KG1 (cell line): ENCODE data around the gene SH3RF3.

Source experiments
- DNase-seq: peaks from one replicate; lab custom pipeline; 2025; lab: John Stamatoyannopoulos, UW

The SH3RF3 gene

DNA sequence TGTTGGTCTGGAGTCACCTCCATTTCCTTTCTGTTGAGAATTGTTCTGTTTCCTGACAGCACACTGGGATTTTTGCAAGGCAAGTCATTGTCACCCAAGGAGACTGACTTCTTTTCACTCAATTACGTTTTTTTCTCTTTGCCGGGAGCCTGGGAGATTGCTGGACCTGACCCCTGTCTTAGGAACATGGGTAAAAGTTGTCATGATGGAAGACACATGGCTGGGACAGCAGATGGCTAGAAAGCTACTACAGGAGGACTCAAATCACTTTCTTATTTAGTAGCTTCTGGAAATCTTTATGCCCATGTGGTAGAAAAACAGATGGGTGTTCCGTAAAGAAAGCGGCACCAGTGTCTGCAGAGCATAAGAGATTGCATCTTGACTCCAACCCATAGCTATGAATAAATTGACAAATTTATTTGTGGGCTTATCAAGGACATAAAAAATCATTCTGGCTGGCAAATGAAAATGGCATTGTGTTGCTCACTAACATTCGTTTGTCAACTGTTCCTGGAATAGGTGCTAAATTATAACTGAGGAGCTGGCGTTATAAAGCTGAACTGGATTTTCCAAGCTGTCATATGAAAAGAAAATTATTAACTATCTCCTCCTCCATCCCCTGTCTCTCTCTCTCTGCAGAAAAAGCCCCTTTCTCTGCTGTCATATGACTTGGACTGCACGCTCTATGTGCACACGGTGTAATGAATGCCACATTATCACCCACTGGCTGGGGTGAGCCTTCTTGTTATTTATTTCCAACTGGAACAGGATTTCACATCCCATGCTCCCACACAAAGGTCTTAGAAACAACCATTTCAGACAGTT is 159.8 kb downstream of the SH3RF3 start:
- no peak for DNase-seq

DNA sequence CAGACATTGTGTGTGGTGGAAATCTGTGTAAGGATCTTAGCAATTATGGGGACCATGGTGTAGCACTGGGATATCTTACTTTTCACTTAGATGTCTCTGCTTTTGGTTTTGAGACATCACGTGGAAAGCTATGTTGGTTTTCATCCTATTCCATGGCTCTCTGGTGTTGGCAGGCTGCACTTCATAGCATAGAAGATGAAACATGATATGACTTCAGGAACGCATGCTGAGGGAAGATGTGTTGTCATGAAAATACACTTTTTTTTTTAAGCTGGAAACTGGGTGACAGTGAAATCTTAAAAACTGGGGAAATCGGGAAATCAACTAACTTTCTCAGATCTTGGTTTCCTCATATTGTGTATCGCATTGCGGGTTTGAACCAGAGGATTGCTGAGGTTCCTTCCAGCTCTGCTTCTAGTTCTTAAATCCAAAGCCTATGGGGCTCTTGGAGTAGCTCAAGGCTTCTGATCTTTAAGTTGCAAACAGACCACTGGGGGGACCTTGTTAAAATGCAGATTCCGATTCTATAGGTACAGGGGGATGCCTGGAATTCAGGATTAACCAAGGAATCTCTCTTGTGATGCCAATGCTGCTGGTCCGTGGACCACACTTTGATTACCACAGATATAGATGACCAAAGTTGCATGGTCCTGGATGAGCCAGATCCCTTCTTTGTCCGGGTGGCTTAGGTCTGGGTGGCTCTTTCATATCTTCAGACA is 160.7 kb downstream of the SH3RF3 start:
- DNase-seq = no peak

DNA sequence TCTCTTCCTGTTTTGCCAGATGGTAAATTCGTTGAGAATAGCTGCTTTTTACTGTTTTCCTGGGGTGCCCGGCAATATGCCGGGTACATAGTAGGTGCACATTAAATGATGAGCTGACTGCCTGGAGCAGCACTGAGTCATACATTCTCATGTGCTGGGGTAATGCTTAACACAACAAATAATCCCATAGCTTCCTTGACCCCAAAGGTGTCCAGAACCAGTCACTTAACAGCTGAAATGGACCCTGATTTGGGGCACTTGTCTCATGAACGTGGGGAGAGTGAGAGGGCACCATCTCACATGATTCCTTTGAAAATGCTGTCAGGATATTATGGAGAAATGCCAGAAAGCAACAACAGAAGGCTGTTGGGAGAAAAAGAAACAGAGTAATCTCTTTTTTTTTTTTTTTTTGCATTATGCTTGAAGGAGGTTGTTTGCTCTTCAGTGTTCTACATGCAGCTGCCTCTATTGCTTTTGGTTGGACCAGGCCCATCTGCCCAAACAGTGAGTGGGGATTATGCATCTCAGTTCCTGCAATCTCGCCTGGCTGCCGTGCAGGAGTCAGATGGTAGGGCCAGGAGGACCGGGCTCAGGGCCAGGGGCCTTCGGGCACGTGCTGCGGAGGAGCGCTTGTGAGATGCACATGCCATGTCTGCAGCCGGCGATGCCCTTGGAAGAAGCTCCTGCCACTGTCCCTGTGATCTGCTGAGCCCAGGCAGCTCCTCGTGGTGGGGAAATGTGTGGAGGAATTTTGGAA is 162.1 kb downstream of the SH3RF3 start:
- no peak for DNase-seq

DNA sequence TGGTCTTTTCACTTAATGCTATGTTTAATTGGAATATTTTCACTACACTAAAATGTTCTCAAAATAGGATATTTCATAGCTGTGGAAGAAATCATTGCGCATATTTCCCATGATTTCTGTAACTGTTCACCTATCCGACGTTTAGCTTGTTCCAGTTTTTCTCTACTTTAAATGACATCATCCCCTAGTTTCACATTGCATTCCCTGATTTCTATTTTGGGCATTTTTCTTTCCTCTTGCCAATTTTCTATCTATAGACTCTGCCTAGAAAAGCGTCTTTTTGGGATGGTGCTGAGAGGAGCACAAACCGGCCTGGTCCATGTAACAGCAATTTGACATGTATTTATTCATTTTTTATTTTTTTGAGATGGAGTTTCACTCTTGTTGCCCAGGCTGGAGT is 163.4 kb downstream of the SH3RF3 start:
- DNase-seq = no peak

DNA sequence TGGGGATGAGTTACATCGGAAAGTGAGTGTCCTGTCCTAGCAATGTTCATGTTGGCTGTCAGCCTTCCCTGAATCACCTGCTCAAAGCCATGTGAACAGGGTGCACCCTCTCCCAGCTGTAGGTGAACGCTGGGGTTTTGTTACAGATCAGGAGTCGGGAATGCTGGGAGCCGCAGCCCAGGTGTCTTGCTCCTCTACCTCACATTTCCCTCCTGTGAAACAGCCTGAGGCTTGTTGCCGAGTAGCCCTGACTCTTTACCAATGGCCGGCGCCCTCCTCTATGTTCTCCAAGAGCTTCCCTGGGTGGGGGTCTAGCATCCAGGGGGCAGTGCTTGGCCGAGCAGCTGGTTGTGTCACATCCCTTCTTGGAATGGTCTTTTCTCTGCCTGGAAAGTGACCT is 164.7 kb downstream of the SH3RF3 start:
- no peak for DNase-seq

DNA sequence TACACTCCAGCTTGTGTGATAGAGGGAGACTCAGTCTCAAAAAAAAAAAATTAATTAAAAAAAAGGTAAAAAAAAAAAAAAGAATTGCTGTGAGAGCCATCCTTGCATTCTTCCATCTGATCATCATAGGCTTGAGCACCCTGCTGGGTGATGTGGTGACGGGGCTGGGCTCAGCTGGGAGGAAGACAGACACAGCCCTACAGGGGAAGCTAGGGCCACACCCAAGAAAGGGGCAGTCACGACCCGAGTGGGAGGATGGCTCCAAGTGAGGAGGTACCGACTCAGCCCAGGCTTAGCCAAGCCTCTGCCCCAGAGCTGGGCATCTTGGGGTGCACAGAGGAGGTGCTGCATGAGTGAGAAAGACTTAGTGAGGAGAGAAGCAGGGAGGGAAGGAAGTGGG is 165.5 kb downstream of the SH3RF3 start:
- DNase-seq = no peak

DNA sequence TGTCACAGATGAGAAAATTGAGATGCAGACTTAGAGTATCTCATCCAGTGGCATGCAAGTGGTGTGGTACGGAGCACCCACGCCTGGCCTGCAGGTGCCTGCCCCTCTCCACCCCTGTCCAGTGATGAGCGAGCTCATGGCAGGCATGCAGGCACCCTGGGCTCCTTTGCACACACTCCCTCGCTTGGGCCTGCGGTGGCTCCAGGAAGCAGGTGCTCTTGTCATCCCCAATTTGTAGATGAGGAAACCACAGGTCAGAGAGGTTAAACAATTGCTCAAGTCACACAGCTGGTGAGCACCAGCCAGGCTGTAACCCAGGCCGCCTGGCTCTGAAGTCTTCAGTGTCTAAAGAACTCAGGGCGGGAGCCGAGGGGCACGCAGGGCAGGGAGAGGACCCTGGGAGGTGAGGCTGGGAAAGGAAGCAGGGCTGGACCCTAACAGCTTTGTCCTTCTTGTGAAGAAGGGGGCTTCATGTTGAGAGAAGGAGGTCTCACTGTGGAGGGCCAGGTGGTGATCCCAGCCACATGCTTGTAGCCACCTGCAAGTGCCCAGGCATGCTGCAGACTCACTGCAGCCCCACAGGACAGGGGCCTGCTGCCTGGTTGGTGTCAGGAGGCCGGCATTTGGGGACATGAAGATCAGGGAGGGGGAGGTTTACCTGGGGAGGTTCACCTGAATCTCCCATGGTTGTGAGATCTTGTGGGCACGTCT is 166.2 kb downstream of the SH3RF3 start:
- no peak for DNase-seq

DNA sequence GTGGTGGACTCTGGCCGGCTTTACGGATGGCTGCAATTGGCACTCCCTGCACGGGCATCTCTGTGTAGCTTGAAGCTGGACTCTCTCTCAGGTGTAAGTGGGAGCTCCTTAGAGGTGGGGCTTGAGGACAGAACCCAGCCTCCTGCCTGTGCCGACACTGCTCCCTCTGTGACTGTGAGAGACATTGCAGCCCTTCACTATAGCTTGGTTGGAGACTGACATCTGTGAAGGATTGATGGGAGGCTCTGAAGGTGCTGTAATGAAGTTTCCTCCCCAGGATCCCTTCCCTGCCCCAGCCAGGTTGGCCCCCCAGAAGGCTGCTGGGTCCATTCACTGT is 166.7 kb downstream of the SH3RF3 start:
- DNase-seq = no peak

DNA sequence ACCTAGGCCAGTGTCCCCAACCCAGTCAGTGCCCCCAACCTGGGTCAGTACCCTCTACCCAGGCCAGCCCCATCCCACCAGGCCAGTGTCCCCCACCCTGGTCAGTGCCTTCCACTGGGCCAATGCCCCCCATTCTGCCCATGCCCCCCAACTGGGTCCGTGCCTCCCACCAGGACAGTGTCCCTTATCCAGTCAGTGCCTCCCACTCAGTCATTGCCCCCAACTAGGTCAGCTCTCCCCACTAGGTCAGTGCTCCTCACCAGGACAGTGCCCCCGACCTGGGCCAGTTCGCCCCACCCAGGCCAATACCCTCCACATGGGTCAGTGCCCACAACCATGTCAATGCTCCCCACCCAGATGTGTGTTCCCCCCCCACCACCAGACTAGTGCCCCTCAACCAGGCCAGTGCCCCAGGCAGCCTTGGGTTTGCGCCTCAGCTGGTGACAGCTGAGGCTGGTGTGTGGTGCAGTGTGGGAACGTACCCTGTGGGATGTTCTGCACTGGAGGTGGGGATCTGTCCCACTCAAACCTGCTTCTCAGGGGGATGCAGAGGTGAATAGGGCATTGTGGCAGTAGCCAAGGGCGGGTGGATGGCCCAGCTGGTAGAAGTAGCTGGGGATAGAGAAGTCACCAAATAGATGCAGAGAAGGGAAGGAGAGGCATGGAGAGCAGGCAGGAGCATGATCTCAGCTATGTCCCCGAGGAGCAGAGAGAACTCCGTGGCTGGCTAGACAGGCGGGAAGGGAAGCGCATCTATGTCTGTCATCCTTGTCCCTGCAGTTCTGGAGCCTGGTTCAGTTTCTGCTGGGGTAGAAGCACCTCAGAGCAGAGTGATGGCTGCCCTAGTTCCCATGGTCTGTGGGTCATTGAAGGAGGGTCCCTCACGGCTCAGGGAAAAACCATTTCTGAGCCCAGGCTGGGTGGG is 168.8 kb downstream of the SH3RF3 start:
- no peak for DNase-seq

DNA sequence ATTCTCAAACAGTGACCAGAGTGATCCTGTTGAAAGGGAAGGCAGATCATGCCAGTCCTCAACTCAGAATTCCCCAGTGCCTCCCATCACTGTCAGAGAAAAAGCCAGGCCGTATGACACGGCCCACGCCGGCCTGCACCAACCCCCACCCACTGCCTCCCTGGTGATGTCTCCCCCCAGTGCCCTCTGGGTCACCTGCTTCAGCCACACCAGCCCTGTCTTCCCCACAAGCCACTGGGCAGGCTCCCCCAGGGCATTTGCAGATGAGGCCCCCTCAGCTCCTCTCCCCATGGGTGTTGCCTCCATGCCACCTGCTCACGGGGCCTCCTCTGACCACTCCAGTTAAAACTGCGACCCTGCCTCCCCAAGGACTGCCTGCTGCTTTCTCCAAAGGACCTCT is 169.8 kb downstream of the SH3RF3 start:
- no peak for DNase-seq

DNA sequence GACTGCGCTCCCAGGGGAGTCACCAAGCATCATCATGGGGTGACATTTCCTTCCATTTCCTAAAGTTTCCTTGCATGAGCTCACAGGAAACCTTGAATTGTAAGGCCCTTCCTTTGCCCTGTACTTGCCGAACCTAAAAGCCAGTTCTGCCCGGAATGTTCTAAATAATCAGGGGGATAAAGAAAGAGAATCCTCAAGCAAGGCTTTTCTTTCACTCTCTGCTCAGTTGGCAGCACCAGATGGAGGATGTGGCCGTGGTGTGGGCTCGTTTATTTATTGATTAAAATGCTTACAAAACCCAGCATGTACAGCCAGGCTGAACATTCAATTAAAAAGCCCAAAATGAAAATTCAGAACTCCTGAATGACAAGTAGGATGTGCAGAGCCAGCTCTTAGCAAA is 170.5 kb downstream of the SH3RF3 start:
- no peak for DNase-seq

DNA sequence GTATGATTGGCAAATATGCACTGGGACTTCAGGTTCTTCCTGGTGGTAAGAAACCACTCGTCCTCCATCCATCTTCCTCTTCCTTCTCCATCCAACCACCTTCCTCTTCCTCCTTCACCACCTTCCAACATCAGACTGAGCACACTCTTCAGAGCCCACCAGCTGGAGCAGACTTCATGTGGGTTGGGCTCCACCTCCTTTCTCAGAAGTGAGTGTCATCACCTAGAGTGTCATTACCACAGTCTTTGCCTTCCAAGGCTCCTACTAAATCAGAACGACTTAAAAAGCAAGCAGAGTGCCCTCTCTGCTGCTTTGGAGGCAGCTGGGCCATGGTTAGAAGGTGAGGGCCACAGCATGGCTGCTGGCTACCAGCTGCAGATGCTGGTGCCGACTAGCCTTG is 171.6 kb downstream of the SH3RF3 start:
- no peak for DNase-seq

DNA sequence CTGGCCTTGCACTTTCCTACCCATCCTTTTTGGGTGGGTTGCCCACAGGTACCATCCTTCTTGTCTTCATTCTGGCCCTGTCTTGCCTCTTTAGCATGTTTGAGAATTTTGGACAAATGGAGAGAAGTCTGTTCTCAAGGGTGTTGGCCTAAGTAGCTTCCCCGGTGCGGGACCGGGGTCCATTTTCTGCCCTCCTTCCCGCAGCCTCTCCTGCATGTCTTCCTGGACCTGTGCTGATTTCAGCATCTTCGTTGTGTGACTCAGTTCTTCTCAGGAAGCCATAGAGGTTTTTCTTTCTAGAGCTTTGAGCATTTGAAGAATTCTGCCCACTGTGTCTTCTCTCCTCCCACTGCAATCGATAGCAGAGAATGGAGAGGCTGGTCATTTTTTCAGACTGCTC is 172.7 kb downstream of the SH3RF3 start:
- no peak for DNase-seq

DNA sequence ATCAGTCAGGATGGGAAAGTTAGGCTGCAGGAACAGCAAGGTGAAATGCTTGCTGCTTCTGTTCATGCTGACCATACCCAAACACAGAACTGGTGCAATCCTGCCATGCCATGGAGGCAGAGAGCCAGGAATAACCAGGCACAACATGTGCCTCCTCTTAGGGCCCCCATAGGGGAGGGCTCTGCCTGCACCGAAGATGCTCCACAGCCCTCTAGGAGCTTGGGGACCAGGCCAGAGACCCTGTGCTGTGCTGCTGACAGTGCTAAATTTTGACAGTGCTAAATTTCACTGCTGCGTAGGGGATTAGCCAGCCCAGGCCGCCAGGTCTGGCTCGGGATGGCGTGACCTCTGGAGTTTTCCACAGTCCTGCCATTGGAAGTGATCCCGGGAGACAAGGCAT is 173.3 kb downstream of the SH3RF3 start:
- DNase-seq = no peak

DNA sequence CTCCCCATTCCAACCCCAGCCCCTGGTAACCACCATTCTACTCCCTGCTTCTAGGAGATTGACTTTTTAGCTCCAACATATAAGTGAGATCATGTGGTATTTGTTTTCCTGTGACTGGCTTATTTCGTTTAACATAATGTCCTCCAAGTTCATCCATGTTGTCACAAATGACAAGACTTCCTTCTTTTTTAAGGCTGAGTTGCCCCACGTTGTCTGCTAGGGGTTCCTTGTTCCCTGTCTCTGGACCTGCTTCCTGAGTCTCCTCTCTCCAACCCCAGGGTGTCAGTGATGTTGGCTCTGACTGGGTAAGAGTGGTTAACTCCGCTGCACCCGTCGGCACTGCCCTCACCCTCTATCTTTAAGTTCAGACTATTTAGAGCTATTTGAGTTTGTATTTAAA is 175.2 kb downstream of the SH3RF3 start:
- no peak for DNase-seq

DNA sequence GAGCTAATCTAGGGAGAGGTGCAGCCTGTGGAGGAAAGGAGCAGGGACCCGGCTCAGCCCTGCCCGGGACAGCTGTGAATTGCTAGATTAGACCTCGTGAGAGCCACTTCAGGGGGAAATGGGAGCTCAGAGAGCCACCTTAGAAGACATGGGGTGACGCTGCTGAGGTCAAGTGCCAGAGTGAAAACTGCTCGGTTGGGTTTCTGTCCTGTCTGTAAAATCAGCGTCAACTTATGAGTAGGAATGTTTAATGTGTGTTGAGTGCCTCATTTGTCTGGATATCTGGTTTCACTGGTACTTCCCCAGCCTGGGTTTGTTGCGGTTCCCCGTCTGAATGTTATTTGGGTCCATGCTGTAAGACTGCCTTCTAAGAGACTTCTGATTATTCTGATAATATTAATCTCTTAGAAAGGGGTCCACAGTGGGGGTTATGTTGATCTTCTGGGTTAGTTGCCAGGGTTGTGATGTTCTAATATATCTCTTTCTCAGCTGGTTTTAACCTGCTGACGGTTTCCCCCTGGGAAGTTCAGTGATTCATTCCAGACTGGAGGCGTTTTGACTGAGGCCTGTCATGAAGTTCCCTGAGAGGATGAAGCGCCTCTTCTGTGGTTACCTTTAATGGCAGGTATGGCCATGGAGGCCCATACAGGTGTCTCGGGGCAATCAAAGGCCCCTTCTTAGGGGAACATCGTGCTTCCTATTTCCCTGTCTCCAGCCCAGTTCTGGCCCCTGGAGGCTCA is 175.9 kb downstream of the SH3RF3 start:
- no peak for DNase-seq

DNA sequence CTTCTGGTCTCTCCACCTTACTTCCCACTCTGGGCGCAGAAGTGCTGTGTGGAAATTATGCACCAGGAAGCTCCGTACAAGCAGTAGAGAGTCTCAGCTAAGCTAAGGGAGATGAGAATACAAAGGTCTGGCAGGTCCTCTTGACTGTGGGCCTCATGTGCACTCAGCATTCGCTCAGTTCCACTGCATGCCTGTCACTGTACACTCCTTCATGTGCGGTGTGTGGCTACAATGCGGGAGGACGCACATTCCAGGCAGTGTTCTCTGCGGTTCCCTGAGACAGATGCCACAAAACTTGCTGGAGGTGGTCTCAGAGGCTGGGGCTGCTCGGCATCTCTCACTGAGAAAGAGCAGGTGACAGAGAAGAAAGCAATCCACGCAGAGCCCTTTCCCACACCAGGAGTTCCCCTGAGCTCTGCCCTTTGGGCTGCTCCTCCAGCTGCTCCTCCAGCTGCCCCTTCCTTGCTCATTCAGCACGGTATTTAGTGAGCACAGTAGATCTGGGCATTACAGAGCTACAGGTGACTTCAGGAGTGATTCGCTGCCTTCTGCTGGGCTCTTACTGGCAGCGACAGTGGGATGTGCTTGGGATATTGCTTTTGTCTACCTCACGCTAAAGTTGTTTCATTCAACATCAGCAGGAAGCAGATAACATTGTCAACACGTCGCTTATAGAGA is 176.6 kb downstream of the SH3RF3 start:
- DNase-seq = no peak

DNA sequence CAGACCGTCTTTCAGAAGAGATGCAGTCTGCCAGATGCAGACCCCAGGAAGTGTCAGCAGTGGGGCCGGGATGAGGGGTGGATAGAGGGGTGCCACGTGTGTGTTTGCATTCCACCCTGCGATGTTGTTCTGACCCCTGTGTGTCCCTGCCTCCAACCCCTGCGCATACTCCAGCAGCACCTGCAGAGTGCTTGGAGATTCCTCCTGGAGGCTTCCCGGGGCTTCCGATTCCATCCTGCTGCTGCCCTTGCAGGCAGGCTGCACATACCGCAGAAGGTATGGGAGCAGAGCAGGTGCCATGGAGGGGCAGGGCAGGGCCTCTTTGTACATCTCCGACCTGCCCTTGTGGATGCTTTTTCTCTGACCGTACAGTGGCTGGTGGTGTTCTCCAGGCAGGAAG is 177.2 kb downstream of the SH3RF3 start:
- DNase-seq = no peak

DNA sequence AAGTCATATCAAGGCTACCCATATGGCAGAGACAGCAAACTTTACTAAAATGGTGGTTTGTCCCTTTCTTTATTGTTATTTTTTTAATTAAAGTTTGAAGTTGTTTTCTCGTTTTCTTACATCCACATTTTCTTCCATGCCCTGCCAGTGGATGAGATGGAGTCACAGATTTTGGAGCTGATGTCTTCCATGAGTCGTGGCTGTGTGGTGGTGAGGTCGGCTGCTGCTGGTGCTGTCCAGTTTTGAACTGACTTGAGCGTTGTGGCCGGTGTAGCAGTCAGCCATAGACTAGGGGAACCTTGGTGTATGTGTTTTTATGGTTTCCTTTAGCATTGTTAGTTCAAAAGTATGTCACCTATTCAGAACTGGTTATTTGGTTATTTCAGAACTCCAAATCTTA is 182.8 kb downstream of the SH3RF3 start:
- DNase-seq = no peak

DNA sequence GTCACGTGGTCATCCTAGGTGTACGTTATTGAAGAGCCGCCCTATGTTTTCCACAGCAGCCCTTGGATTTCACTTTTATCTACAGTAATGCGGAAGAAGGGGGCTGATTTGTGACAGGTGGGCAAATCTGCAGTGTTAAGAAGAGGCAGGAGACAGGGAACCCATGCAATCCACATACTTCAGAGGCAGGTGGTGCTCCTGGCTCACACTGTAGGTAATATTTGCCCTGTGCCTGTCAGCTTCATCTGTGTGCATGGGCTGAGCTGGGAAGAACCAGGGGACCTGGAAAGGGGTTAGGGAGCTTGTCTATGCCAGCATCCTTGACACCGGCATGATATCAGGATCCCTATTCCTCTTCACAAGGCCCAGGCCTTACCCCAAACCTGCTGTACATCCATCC is 183.9 kb downstream of the SH3RF3 start:
- DNase-seq = no peak
